K562 (cell line): ENCODE measurements around the gene DGCR2. TPM values are rescaled to one million over a fixed set of nuclear protein-coding genes. Genes with fewer than 3 reads are reported as not detected.

Source experiments
- ATAC-seq: fragments of 200-7000 bp; cut with Tn5 transposase; 3 replicates; pipeline ENCODE4 v1.9.1; 2020; ENCODE audit warnings: moderate library complexity
- BruUV-seq: library from RNA; stranded (reverse); fragments of 400-500 nt; replicated peaks from 2 replicates; lab custom pipeline; 2021; lab: Mats Ljungman, UMichigan
- CTCF ChIA-PET: fragments of 300-600 bp; formaldehyde crosslinking; extraction: SDS; loops from one replicate; lab custom pipeline; 2021; ENCODE audit warnings: low intra/inter-chr PET ratio; lab: Yijun Ruan, JAX
- POLR2A ChIA-PET: fragments of 300-600, 350-650 bp; sonication (Branson Sonifier 250); formaldehyde crosslinking; extraction: SDS; loops from one replicate; lab custom pipeline; 2021; ENCODE audit warnings: antibody characterized with exemption, inconsistent platforms; lab: Yijun Ruan, JAX
- DNase-seq, 4 experiments: peaks; one replicate each; pipeline versions ENCODE4 v3.0.0 to v3.0.0-alpha.2; 2011 to 2018; ENCODE audit warnings: low spot score in 3 of 4, mixed read lengths in 3 of 4; ENCODE audit errors: extremely low read depth in 1 of 4
- FAIRE-seq: peaks from 2 replicates; lab custom pipeline; 2011; peaks lifted over from hg19 to GRCh38; lab: Jason Lieb, UNC
- H2AFZ ChIP-seq: 2 replicates; pipeline ENCODE4 v1.6.0; 2011; ENCODE audit warnings: low read depth, low read length, control low read depth, inconsistent platforms
- H3K27ac ChIP-seq: fragments of 200-600 bp; 3 replicates; pipeline ENCODE4 v1.8.0; 2011; ENCODE audit warnings: low read depth, mild to moderate bottlenecking, control low read depth, inconsistent platforms, low read length, moderate library complexity, mixed read lengths; ENCODE audit errors: extremely low read depth
- H3K27me3 ChIP-seq, 2 experiments: fragments of 300-600 bp in 1 of 2; 2 replicates in 1 of 2; 3 replicates in 1 of 2; pipeline versions ENCODE4 v1.6.0 to v1.8.0; 2011; ENCODE audit warnings: inconsistent platforms in 2 of 2, low read length in 2 of 2, mild to moderate bottlenecking in 1 of 2, mixed read lengths in 1 of 2, moderate library complexity in 1 of 2; ENCODE audit not compliant: control insufficient read depth in 2 of 2, insufficient read depth in 2 of 2
- H3K36me3 ChIP-seq: fragments of 300-600 bp; 3 replicates; pipeline ENCODE4 v1.8.0; 2011; ENCODE audit warnings: mild to moderate bottlenecking, low read length, inconsistent platforms; ENCODE audit not compliant: control insufficient read depth, insufficient read depth
- H3K4me1 ChIP-seq, 2 experiments: fragments of 200-600 bp in 1 of 2; replicated peaks in 1 of 2; 2 replicates in 1 of 2; 3 replicates in 1 of 2; pipeline versions ENCODE4 v1.5.1 to v1.8.0; 2011; ENCODE audit warnings: inconsistent platforms in 2 of 2, low read length in 2 of 2, mild to moderate bottlenecking in 1 of 2, mixed read lengths in 1 of 2, moderate library complexity in 1 of 2; ENCODE audit not compliant: control insufficient read depth in 2 of 2, insufficient read depth in 2 of 2
- H3K4me2 ChIP-seq: 2 replicates; pipeline ENCODE4 v1.6.1; 2011; ENCODE audit warnings: low read length, control low read depth, inconsistent platforms, mixed read lengths; ENCODE audit not compliant: insufficient read depth
- H3K4me3 ChIP-seq: fragments of 200-600 bp; sonication (generic), shearing (Covaris generic); 2 replicates; pipeline ENCODE4 v1.5.1; 2016; ENCODE audit warnings: control low read depth, inconsistent platforms
- H3K79me2 ChIP-seq: fragments of 200-600 bp; 3 replicates; pipeline ENCODE4 v1.8.0; 2011; ENCODE audit warnings: low read length, inconsistent platforms; ENCODE audit not compliant: control insufficient read depth, insufficient read depth
- H3K9ac ChIP-seq, 2 experiments: 2 replicates each; pipeline versions ENCODE4 v1.6.0 to v1.6.1; 2011; ENCODE audit warnings: low read depth in 2 of 2, low read length in 2 of 2, control low read depth in 1 of 2, inconsistent platforms in 1 of 2, mild to moderate bottlenecking in 1 of 2, mixed read lengths in 1 of 2; ENCODE audit not compliant: insufficient read depth in 1 of 2
- H3K9me1 ChIP-seq: one replicate; pipeline ENCODE4 v1.6.0; 2011; ENCODE audit warnings: inconsistent platforms, mild to moderate bottlenecking, low read length, moderate library complexity; ENCODE audit not compliant: control insufficient read depth, insufficient read depth
- H3K9me3 ChIP-seq: replicated peaks from 2 replicates; pipeline ENCODE4 v1.5.1; 2011; ENCODE audit warnings: low read depth, low read length, inconsistent platforms; ENCODE audit not compliant: control insufficient read depth, insufficient read depth
- H4K20me1 ChIP-seq: replicated peaks from 2 replicates; pipeline ENCODE4 v1.6.1; 2011; ENCODE audit warnings: low read length, inconsistent platforms, mixed read lengths; ENCODE audit not compliant: control insufficient read depth, insufficient read depth
- ETS1 ChIP-seq: conservative IDR thresholded peaks from 2 replicates; pipeline ENCODE4 v1.6.1; 2011; ENCODE audit warnings: low read depth, mild to moderate bottlenecking, low read length; ENCODE audit not compliant: control insufficient read depth
- EZH2 ChIP-seq: IDR thresholded peaks from 2 replicates; pipeline ENCODE4 v1.6.1; 2012; ENCODE audit warnings: low read depth, mild to moderate bottlenecking, inconsistent platforms, low read length, borderline replicate concordance
- HMGXB4 ChIP-seq: sonication (generic); formaldehyde crosslinking; IDR thresholded peaks from 2 replicates; pipeline ENCODE4 v1.8.1; 2023; ENCODE audit warnings: mild to moderate bottlenecking, missing genetic modification reagents
- MCM2 ChIP-seq: fragments of 450-650 bp; IDR thresholded peaks from 2 replicates; pipeline ENCODE4 v1.6.1; 2017; ENCODE audit warnings: low read depth, mild to moderate bottlenecking
- PURB ChIP-seq: sonication (generic); formaldehyde crosslinking; IDR thresholded peaks from 2 replicates; pipeline ENCODE4 v1.9.0; 2021; ENCODE audit warnings: low read depth, mild to moderate bottlenecking, missing genetic modification reagents
- SAP30 ChIP-seq: fragments of 200-600 bp; sonication (generic); IDR thresholded peaks from 2 replicates; pipeline ENCODE4 v1.6.1; 2012; ENCODE audit warnings: borderline replicate concordance, low read depth, mild to moderate bottlenecking, moderate library complexity, low read length, control low read depth, inconsistent platforms; ENCODE audit not compliant: insufficient read depth, poor library complexity, severe bottlenecking
- SIN3A ChIP-seq, 2 experiments: fragments of 150-350 bp in 1 of 2; IDR thresholded peaks; 2 replicates each; pipeline ENCODE4 v1.6.1; 2011 to 2016; ENCODE audit warnings: borderline replicate concordance in 2 of 2, low read depth in 2 of 2, low read length in 2 of 2, mild to moderate bottlenecking in 2 of 2, moderate library complexity in 2 of 2; ENCODE audit not compliant: control insufficient read depth in 1 of 2
- SOX6 ChIP-seq: fragments of 450-650 bp; IDR thresholded peaks from 2 replicates; pipeline ENCODE4 v1.6.1; 2014; ENCODE audit warnings: mild to moderate bottlenecking
- STAT5B ChIP-seq: fragments of 250-450 bp; sonication (Bioruptor Pico); IDR thresholded peaks from 2 replicates; pipeline ENCODE4 v1.8.0; 2021; ENCODE audit warnings: mild to moderate bottlenecking, inconsistent platforms
- WHSC1 ChIP-seq: IDR thresholded peaks from one replicate; pipeline ENCODE4 v1.6.1; 2012; ENCODE audit warnings: low read length, control low read depth, inconsistent platforms
- ZBTB43 ChIP-seq: sonication (generic); formaldehyde crosslinking; IDR thresholded peaks from 2 replicates; pipeline ENCODE4 v1.8.0; 2023; ENCODE audit warnings: mild to moderate bottlenecking, missing genetic modification reagents
- ZNF583 ChIP-seq: fragments of 250-450 bp; sonication (Bioruptor Pico); IDR thresholded peaks from 2 replicates; pipeline ENCODE4 v1.4.0; 2020
- WGBS: fragments of 100-300 bp; shearing (Covaris generic); methylation state at CpG from one replicate; pipeline ENCODE4 v1.1.6; 2016; ENCODE audit warnings: low coverage, mixed read lengths; ENCODE audit not compliant: insufficient coverage; ENCODE audit errors: missing lambda C conversion rate; 5-methylcytosine and 5-hydroxymethylcytosine counted together
- in situ Hi-C: fragments of 300-500 bp; cut with MboI; formaldehyde crosslinking; loops from 4 replicates; pipeline ENCODE4 v1.15.0; 2018; ENCODE audit warnings: inconsistent platforms, mixed read lengths
- intact Hi-C: fragments of 100-400 bp; cut with micrococcal nuclease; formaldehyde crosslinking; loops from 2 replicates; pipeline ENCODE4 v1.14.2; 2022
- polyA plus RNA-seq, 8 experiments: library from polyadenylated mRNA; depleted of rRNA in 4 of 8; stranded (reverse) in 5 of 8; unstranded in 3 of 8; fragments of >200 nt; fragmentation: Nextera tagmentation in 2 of 8; fragmentation: Illumina TruSeq in 1 of 8; extraction: Ambion mirVana in 2 of 8; extraction: Trizol in 1 of 8; gene quantifications; 2 replicates each; pipeline versions ENCODE4 v1.2.1 to v1.2.3, GENCODE V29; 2011 to 2014; ENCODE audit warnings: inconsistent platforms in 1 of 8, missing spikeins in 1 of 8
- total RNA-seq, 7 experiments: library from RNA; depleted of rRNA in 6 of 7; stranded (reverse); fragments of >200 nt in 6 of 7; fragmentation: Illumina TruSeq in 2 of 7; extraction: Trizol in 2 of 7; gene quantifications; 2 replicates each; pipeline versions ENCODE4 v1.2.1 to v1.2.3, GENCODE V29; 2011 to 2021; ENCODE audit warnings: low replicate concordance in 1 of 7
- TF ChIP-seq, protein P1 (sequence below), 2 experiments: fragments of 250-450 bp in 1 of 2; fragments of 450-650 bp in 1 of 2; sonication (Bioruptor Pico) in 1 of 2; IDR thresholded peaks; 2 replicates each; pipeline versions ENCODE4 v1.6.1 to v1.8.0; 2016 to 2021; ENCODE audit warnings: mild to moderate bottlenecking in 2 of 2, moderate library complexity in 2 of 2, missing compliant biosample characterization in 1 of 2, missing genetic modification characterization in 1 of 2
- TF ChIP-seq, protein P2 (sequence below): sonication (generic); formaldehyde crosslinking; IDR thresholded peaks from 2 replicates; pipeline ENCODE4 v1.8.0; 2022; ENCODE audit warnings: mild to moderate bottlenecking, missing genetic modification reagents

Gene DGCR2
- total and polyA plus RNA-seq, 9 of the 15 experiments (the other 6 are each of a cell fraction or from before 2014, with no cell fraction given), result 0.69 to 101 (median 56.4) TPM

DNA sequence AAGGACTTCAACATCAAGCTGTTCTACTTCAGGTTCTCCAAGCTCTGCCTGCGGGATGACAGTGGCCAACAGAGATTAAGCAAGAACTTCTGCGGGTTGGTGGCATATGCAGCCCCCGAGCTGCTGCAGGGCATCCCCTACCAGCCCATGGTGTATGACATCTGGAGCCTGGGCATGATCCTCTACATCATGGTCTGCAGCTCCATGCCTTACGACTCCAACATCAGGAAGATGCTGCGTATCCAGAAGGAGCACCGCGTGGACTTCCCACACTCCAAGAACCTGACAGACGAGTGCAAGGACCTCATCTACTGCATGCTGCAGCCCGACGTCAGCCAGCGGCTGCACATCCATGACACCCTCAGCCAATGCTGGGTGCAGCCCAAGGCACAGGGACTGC is 2.8 kb upstream of the DGCR2 start:
- peaks cover 18 to 30% of the 10 kb centered on the region in 2 experiments; a peak in 4 of 5 replicates for H3K27me3 ChIP-seq
- 39% methylated on average over 11 of the region's 11 CpGs for WGBS
- no peak overlapping the region for H3K4me3 ChIP-seq
- no peak overlapping the region for H3K4me2 ChIP-seq
- H3K79me2 ChIP-seq, result peaks cover 22% of the 10 kb centered on the region
- no peak overlapping the region for H2AFZ ChIP-seq
- peak overlapping the region in 1 of 2 experiments; percentile 2; a peak in 1 of 4 replicates for H3K9ac ChIP-seq
- ChIA-PET CTCF (no interaction called here), POLR2A (interaction anchor here (0.5 to 5.0 kb wide), 11 partner anchors 8 to 1167 kb away, joined by 3 to 44 read pairs (median 4); partner anchors contain the start of gene ESS2)
- no peak for DNase-seq
- peaks cover 3% of the 10 kb centered on the region for H3K9me1 ChIP-seq
- H3K9me3 ChIP-seq, result no peaks in the 10 kb centered on the region
- H4K20me1 ChIP-seq, result peaks cover 28% of the 10 kb centered on the region
- intact Hi-C loops, result loop anchor here (10.0 kb wide), 1 partner anchor 500 kb away; no protein-coding TSS in a partner anchor
- BruUV-seq, result no TSS peak
- in situ Hi-C loops, result no loop called here
- FAIRE-seq, result no peak
- H3K27ac ChIP-seq, result no peak overlapping the region
- H3K4me1 ChIP-seq, result peaks cover 22 to 50% of the 10 kb centered on the region in 2 experiments
- ATAC-seq, result no peak
- H3K36me3 ChIP-seq, result peaks cover 7% of the 10 kb centered on the region
- TF ChIP-seq SOX6 (no peak), HMGXB4 (peak; percentile 50; the same call in 1 of the 2 replicates), PURB (no peak), SIN3A (IDR thresholded peaks at IDR 0.05; ENCODE audit: borderline replicate concordance in 2 of 2, control insufficient read depth in 1 of 2, low read depth in 2 of 2, low read length in 2 of 2) (no peak), WHSC1 (peak; percentile 13), ETS1 (0 out of 2 replicates have a peak, but pooled peaks have one; percentile 15), EZH2 (0 out of 2 replicates have a peak, but pooled peaks have one; percentile 78), STAT5B (CRISPR knock-in tag) (no peak), ZBTB43 (CRISPR knock-in tag) (no peak), SAP30 (no peak), ZNF583 (CRISPR knock-in tag) (0 out of 2 replicates have a peak, but pooled peaks have one; percentile 1), MCM2 (0 out of 2 replicates have a peak, but pooled peaks have one; percentile 49)
- TF ChIP-seq, protein P1, sequence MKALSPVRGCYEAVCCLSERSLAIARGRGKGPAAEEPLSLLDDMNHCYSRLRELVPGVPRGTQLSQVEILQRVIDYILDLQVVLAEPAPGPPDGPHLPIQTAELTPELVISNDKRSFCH (CRISPR knock-in tag; IDR thresholded peaks at IDR 0.05), result no peak
- TF ChIP-seq, protein P1 (tag; IDR thresholded peaks at IDR 0.05), result peak; percentile 56; the same call in 1 of the 2 replicates
- TF ChIP-seq, protein P2, sequence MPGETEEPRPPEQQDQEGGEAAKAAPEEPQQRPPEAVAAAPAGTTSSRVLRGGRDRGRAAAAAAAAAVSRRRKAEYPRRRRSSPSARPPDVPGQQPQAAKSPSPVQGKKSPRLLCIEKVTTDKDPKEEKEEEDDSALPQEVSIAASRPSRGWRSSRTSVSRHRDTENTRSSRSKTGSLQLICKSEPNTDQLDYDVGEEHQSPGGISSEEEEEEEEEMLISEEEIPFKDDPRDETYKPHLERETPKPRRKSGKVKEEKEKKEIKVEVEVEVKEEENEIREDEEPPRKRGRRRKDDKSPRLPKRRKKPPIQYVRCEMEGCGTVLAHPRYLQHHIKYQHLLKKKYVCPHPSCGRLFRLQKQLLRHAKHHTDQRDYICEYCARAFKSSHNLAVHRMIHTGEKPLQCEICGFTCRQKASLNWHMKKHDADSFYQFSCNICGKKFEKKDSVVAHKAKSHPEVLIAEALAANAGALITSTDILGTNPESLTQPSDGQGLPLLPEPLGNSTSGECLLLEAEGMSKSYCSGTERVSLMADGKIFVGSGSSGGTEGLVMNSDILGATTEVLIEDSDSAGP, result no peak
